GM12865 (cell line): ENCODE data around the gene LRRC8C.

Experiments used
- DNase-seq: peaks from one replicate; pipeline ENCODE4 v3.0.0; 2010; ENCODE audit warnings: low read depth
- H3K4me3 ChIP-seq: 2 replicates; pipeline ENCODE4 v1.5.1; 2011; ENCODE audit warnings: mild to moderate bottlenecking, low read depth, low read length, control low read depth
- CTCF ChIP-seq: IDR thresholded peaks from 2 replicates; pipeline ENCODE4 v1.5.1; 2011; ENCODE audit warnings: low read length, control low read depth, low read depth, inconsistent platforms; ENCODE audit not compliant: insufficient read depth; ENCODE audit errors: missing control alignments

LRRC8C gene

GRCh38 chr1:89632657-89633247 lies at the start of gene LRRC8C:
LRRC8C (plus strand) TSS chr1:89633120; CDS start chr1:89686474, 53,354 bp downstream.
- peak; percentile 65 for TF ChIP-seq CTCF
- peak within 1 kb of the TSS; percentile 96 for H3K4me3 ChIP-seq
- peak; percentile 87 for DNase-seq

GRCh38 chr1:89584211-89584610 lies 48.7 kb upstream of the LRRC8C start:
- H3K4me3 ChIP-seq, result no peak overlapping the region
- DNase-seq, result no peak
- TF ChIP-seq CTCF, result no peak

- TF ChIP-seq CTCF, result no peak
- no peak overlapping the region for H3K4me3 ChIP-seq
- no peak for DNase-seq
Observed at GRCh38 chr1:89584781-89585180, 48.1 kb upstream of the LRRC8C start.

- no peak for DNase-seq
- no peak for TF ChIP-seq CTCF
- no peak overlapping the region for H3K4me3 ChIP-seq
Observed at GRCh38 chr1:89587729-89588161, 45.2 kb upstream of the LRRC8C start.

- H3K4me3 ChIP-seq, result no peak overlapping the region
- no peak for TF ChIP-seq CTCF
- DNase-seq, result no peak
Observed at GRCh38 chr1:89588480-89588879, 44.4 kb upstream of the LRRC8C start.

- TF ChIP-seq CTCF, result no peak
- no peak for DNase-seq
- no peak overlapping the region for H3K4me3 ChIP-seq
Observed at GRCh38 chr1:89589515-89589914, 43.4 kb upstream of the LRRC8C start.
